CD14-positive monocyte (primary cell): Measurements from ENCODE around the gene ANTKMT. TPM values are rescaled to one million over a fixed set of nuclear protein-coding genes. Genes with fewer than 3 reads are reported as not detected.

Source experiments
- DNase-seq, 3 donors: peaks; one replicate each; pipeline ENCODE4 v3.0.0-alpha.2; 2011 to 2022
- H2AFZ ChIP-seq: 2 replicates; pipeline ENCODE4 v1.6.0; 2012; ENCODE audit warnings: mild to moderate bottlenecking, low read depth, low read length, inconsistent platforms; ENCODE audit not compliant: insufficient read depth, poor library complexity, severe bottlenecking
- H3K27ac ChIP-seq, 2 donors: 1 replicate in 1 of 2; 2 replicates in 1 of 2; pipeline ENCODE4 v1.5.1; 2012 to 2013; ENCODE audit warnings: low read length in 2 of 2, control low read depth in 1 of 2, inconsistent platforms in 1 of 2, low read depth in 1 of 2, mild to moderate bottlenecking in 1 of 2
- H3K27me3 ChIP-seq, 2 donors: one replicate each; pipeline versions ENCODE4 v1.6.0 to v1.6.1; 2011 to 2013; ENCODE audit warnings: low read length in 2 of 2; ENCODE audit not compliant: control insufficient read depth in 2 of 2, insufficient read depth in 2 of 2
- H3K36me3 ChIP-seq, 2 donors: replicated peaks in 1 of 2; 1 replicate in 1 of 2; 2 replicates in 1 of 2; pipeline versions ENCODE4 v1.5.1 to v1.6.1; 2012 to 2013; ENCODE audit warnings: low read length in 2 of 2, control low read depth in 1 of 2, inconsistent platforms in 1 of 2, mild to moderate bottlenecking in 1 of 2; ENCODE audit not compliant: insufficient read depth in 2 of 2, control insufficient read depth in 1 of 2
- H3K4me1 ChIP-seq, 2 donors: 1 replicate in 1 of 2; 2 replicates in 1 of 2; pipeline versions ENCODE4 v1.5.1 to v1.6.1; 2012 to 2013; ENCODE audit warnings: low read length in 2 of 2, control low read depth in 1 of 2, inconsistent platforms in 1 of 2, mild to moderate bottlenecking in 1 of 2, moderate library complexity in 1 of 2; ENCODE audit not compliant: insufficient read depth in 2 of 2, control insufficient read depth in 1 of 2
- H3K4me2 ChIP-seq: replicated peaks from 2 replicates; pipeline ENCODE3; 2012; ENCODE audit warnings: low read length, moderate library complexity, mild to moderate bottlenecking; ENCODE audit not compliant: poor library complexity, severe bottlenecking; ENCODE audit errors: extremely low read depth
- H3K4me3 ChIP-seq, 3 experiments: fragments of 200-600 bp in 1 of 3; sonication (generic) in 1 of 3; replicated peaks in 1 of 3; 1 replicate in 2 of 3; 2 replicates in 1 of 3; pipeline ENCODE4 v1.5.1; 2011 to 2013; ENCODE audit warnings: low read length in 3 of 3, mild to moderate bottlenecking in 3 of 3, control low read depth in 2 of 3, low read depth in 2 of 3, inconsistent platforms in 1 of 3, moderate library complexity in 1 of 3
- H3K79me2 ChIP-seq: 2 replicates; pipeline ENCODE4 v1.6.0; 2012; ENCODE audit warnings: mild to moderate bottlenecking, control low read depth, inconsistent platforms, low read length, moderate library complexity; ENCODE audit not compliant: insufficient read depth
- H3K9ac ChIP-seq: 2 replicates; pipeline ENCODE4 v1.6.0; 2017; ENCODE audit warnings: low read length, mild to moderate bottlenecking; ENCODE audit not compliant: insufficient read depth, poor library complexity, severe bottlenecking
- H3K9me3 ChIP-seq, 2 donors: replicated peaks in 1 of 2; 1 replicate in 1 of 2; 2 replicates in 1 of 2; pipeline versions ENCODE4 v1.5.1 to v1.6.1; 2012 to 2013; ENCODE audit warnings: low read length in 2 of 2, control low read depth in 1 of 2; ENCODE audit not compliant: control insufficient read depth in 1 of 2, insufficient read depth in 1 of 2
- H4K20me1 ChIP-seq: 2 replicates; pipeline ENCODE4 v1.6.0; 2012; ENCODE audit warnings: mild to moderate bottlenecking, low read length, control low read depth, moderate library complexity; ENCODE audit not compliant: insufficient read depth
- H3K27ac Mint-ChIP-seq, 7 donors: one replicate each; pipeline ENCODE4 v1.8.0; 2020; ENCODE audit warnings: mild to moderate bottlenecking in 7 of 7, mixed read lengths in 7 of 7, moderate library complexity in 6 of 7, inconsistent platforms in 2 of 7
- H3K27me3 Mint-ChIP-seq, 3 donors: one replicate each; pipeline ENCODE4 v1.8.0; 2021 to 2022; ENCODE audit warnings: low read depth in 3 of 3, mild to moderate bottlenecking in 3 of 3, mixed read lengths in 3 of 3, moderate library complexity in 3 of 3, inconsistent platforms in 1 of 3
- H3K36me3 Mint-ChIP-seq, 2 donors: one replicate each; pipeline ENCODE4 v1.8.0; 2020; ENCODE audit warnings: mixed read lengths in 2 of 2, inconsistent platforms in 1 of 2, mild to moderate bottlenecking in 1 of 2
- H3K4me1 Mint-ChIP-seq: one replicate; pipeline ENCODE4 v1.8.0; 2020; ENCODE audit warnings: mild to moderate bottlenecking, mixed read lengths
- H3K4me3 Mint-ChIP-seq, 2 donors: one replicate each; pipeline ENCODE4 v1.8.0; 2020; ENCODE audit warnings: mild to moderate bottlenecking in 2 of 2, mixed read lengths in 2 of 2, moderate library complexity in 1 of 2
- H3K9me3 Mint-ChIP-seq, 7 donors: one replicate each; pipeline ENCODE4 v1.8.0; 2020 to 2022; ENCODE audit warnings: mixed read lengths in 7 of 7, mild to moderate bottlenecking in 6 of 7, moderate library complexity in 6 of 7, inconsistent platforms in 2 of 7
- CTCF ChIP-seq: fragments of 200-600 bp; IDR thresholded peaks from one replicate; pipeline ENCODE4 v1.8.0; 2022; ENCODE audit warnings: antibody characterized with exemption, mild to moderate bottlenecking
- WGBS: methylation state at CpG from one replicate; pipeline ENCODE4 v1.1.5; 2013; ENCODE audit warnings: missing lambda C conversion rate; ENCODE audit not compliant: insufficient coverage; 5-methylcytosine and 5-hydroxymethylcytosine counted together
- intact Hi-C, 2 donors: fragments of 100-400 bp; cut with micrococcal nuclease; formaldehyde crosslinking; loops; one replicate each; pipeline versions ENCODE4 v1.15.0 to v1.15.1; 2023
- polyA plus RNA-seq, 3 donors: library from polyadenylated mRNA; depleted of rRNA in 1 of 3; unstranded in 2 of 3; stranded (reverse) in 1 of 3; fragments of 300-500 nt in 2 of 3; fragments of >200 nt in 1 of 3; fragmentation: Illumina TruSeq in 2 of 3; gene quantifications; 1 replicate in 2 of 3; 2 replicates in 1 of 3; pipeline ENCODE4 v1.2.3, GENCODE V29; 2012 to 2021

ANTKMT gene
- polyA plus RNA-seq, 3 donors: 21.5 to 56.3 (median 34.4) TPM

- Histone ChIP-seq H3K9me3 (peaks cover 4 to 9% of the 10 kb centered on the region in 2 donors), H3K36me3 (no peaks in the 10 kb centered on the region), H3K4me3 (peak overlapping the region in 2 of 3 experiments; percentile 51 to 88), H3K9ac (peak overlapping the region; percentile 72), H2AFZ (peak overlapping the region; percentile 100), H4K20me1 (peaks cover 20% of the 10 kb centered on the region), H3K4me2 (peak overlapping the region; percentile 100), H3K27ac (no peak overlapping the region), H3K4me1 (peaks cover 25 to 40% of the 10 kb centered on the region in 2 donors), H3K79me2 (no peaks in the 10 kb centered on the region), H3K27me3 (peaks cover 11 to 47% of the 10 kb centered on the region in 2 donors)
- no peak for TF ChIP-seq CTCF
- 7% methylated on average over 10 of the region's 16 CpGs for WGBS
- H3K36me3 Mint-ChIP-seq: peaks cover 5 to 7% of the 10 kb centered on the region in 2 donors
- peak overlapping the region; percentile 79 to 87 for H3K4me3 Mint-ChIP-seq
- peak overlapping the region in 1 of 7 donors; percentile 61 for H3K27ac Mint-ChIP-seq
- H3K27me3 Mint-ChIP-seq: peaks cover 36 to 48% (median 37%) of the 10 kb centered on the region in 3 donors
- intact Hi-C loops: no loop called here
- no peak for DNase-seq
- peaks cover 19% of the 10 kb centered on the region for H3K4me1 Mint-ChIP-seq
- peaks cover 0 to 3% (median 0%) of the 10 kb centered on the region in 7 donors for H3K9me3 Mint-ChIP-seq
These were observed 1.0 kb upstream of the ANTKMT start for GRCh38 chr16:719815-720446.

- Mint-ChIP-seq H3K4me1 (peaks cover 19% of the 10 kb centered on the region), H3K4me3 (peak overlapping the region; percentile 79 to 87), H3K36me3 (peaks cover 5 to 7% of the 10 kb centered on the region in 2 donors), H3K27ac (peak overlapping the region in 2 of 7 donors; percentile 30 to 61), H3K9me3 (peaks cover 0 to 3% (median 0%) of the 10 kb centered on the region in 7 donors), H3K27me3 (peaks cover 39 to 54% (median 40%) of the 10 kb centered on the region in 3 donors)
- no peaks in the 10 kb centered on the region for H3K79me2 ChIP-seq
- peak overlapping the region; percentile 72 for H3K9ac ChIP-seq
- peak overlapping the region; percentile 51 to 88 (median 54) for H3K4me3 ChIP-seq
- TF ChIP-seq CTCF: peak; percentile 10
- peaks cover 4 to 9% of the 10 kb centered on the region in 2 donors for H3K9me3 ChIP-seq
- H3K27me3 ChIP-seq: peaks cover 11 to 53% of the 10 kb centered on the region in 2 donors
- WGBS: 0% methylated on average over 34 of the region's 38 CpGs
- peaks cover 20% of the 10 kb centered on the region for H4K20me1 ChIP-seq
- intact Hi-C loops: no loop called here
- H3K27ac ChIP-seq: peak overlapping the region in 1 of 2 donors; percentile 36
- H3K4me1 ChIP-seq: peaks cover 25 to 35% of the 10 kb centered on the region in 2 donors
- H2AFZ ChIP-seq: peak overlapping the region; percentile 100
- DNase-seq: no peak
- H3K36me3 ChIP-seq: no peaks in the 10 kb centered on the region
- peak overlapping the region; percentile 100 for H3K4me2 ChIP-seq
These were observed 428 bp upstream of the ANTKMT start for GRCh38 chr16:720447-720989.
